ENCODE results near the gene MCM5. TPM values are rescaled to one million over a fixed set of nuclear protein-coding genes. Genes with fewer than 3 reads are reported as not detected.

The MCM5 gene
- total and polyA plus RNA-seq, 7 donors, result 9.9 to 42.6 (median 13.4) TPM

- Histone ChIP-seq H3K9me3 (no peaks in the 10 kb centered on the region), H3K27ac (peak overlapping the region in 1 of 4 donors; percentile 86), H3K36me3 (no peaks in the 10 kb centered on the region), H3K4me1 (peaks cover 6 to 47% (median 25%) of the 10 kb centered on the region in 4 donors), H3K4me3 (no peak overlapping the region), H3K27me3 (no peaks in the 10 kb centered on the region)
- 85 to 93% methylated on average over 4 of the region's 4 CpGs for WGBS, 2 donors
- DNase-seq, result no peak
- TF ChIP-seq CTCF (IDR thresholded peaks at IDR 0.05), result no peak
- TF ChIP-seq POLR2AphosphoS5 (IDR thresholded peaks at IDR 0.05), result no peak
- TF ChIP-seq POLR2A (IDR thresholded peaks at IDR 0.05), result no peak
- TF ChIP-seq EP300 (IDR thresholded peaks at IDR 0.05), result no peak
- intact Hi-C loops (cut with DNase I), result loop anchor here (5.0 kb wide), 1 partner anchor 768 kb away; no protein-coding TSS in a partner anchor
Observed at GRCh38 chr22:35354068-35354467, 45.9 kb upstream of the MCM5 start.

GRCh38 chr22:35357883-35358621 is 41.9 kb upstream of the MCM5 start:
- no peaks in the 10 kb centered on the region for H3K9me3 ChIP-seq
- TF ChIP-seq POLR2AphosphoS5 (IDR thresholded peaks at IDR 0.05) (peak in 1 of 4 donors; percentile 22), CTCF (IDR thresholded peaks at IDR 0.05) (no peak), POLR2A (IDR thresholded peaks at IDR 0.05) (no peak), EP300 (IDR thresholded peaks at IDR 0.05) (no peak)
- peaks cover 0 to 11% (median 0%) of the 10 kb centered on the region in 4 donors for H3K4me1 ChIP-seq
- H3K27me3 ChIP-seq, result peaks cover 0 to 17% (median 15%) of the 10 kb centered on the region in 3 donors
- H3K27ac ChIP-seq, result no peak overlapping the region
- no peak overlapping the region for H3K4me3 ChIP-seq
- no peaks in the 10 kb centered on the region for H3K36me3 ChIP-seq
- no peak for DNase-seq
- intact Hi-C loops (cut with DNase I), result no loop called here
- 75 to 76% methylated on average over 6 of the region's 6 CpGs for WGBS, 2 donors

GRCh38 chr22:35359380-35360065 is 40.4 kb upstream of the MCM5 start:
- no peak overlapping the region for H3K27ac ChIP-seq
- peaks cover 0 to 30% (median 15%) of the 10 kb centered on the region in 3 donors for H3K27me3 ChIP-seq
- 89 to 91% methylated on average over 9 of the region's 9 CpGs for WGBS, 2 donors
- intact Hi-C loops (cut with DNase I), result no loop called here
- DNase-seq, result no peak
- no peaks in the 10 kb centered on the region for H3K36me3 ChIP-seq
- H3K4me3 ChIP-seq, result no peak overlapping the region
- peaks cover 0 to 11% (median 0%) of the 10 kb centered on the region in 4 donors for H3K4me1 ChIP-seq
- H3K9me3 ChIP-seq, result no peaks in the 10 kb centered on the region
- TF ChIP-seq CTCF (IDR thresholded peaks at IDR 0.05) (no peak), POLR2A (IDR thresholded peaks at IDR 0.05) (no peak), POLR2AphosphoS5 (IDR thresholded peaks at IDR 0.05) (no peak)

GRCh38 chr22:35361001-35361558 is 38.9 kb upstream of the MCM5 start:
- TF ChIP-seq POLR2A (IDR thresholded peaks at IDR 0.05), result no peak
- no peak for TF ChIP-seq POLR2AphosphoS5 (IDR thresholded peaks at IDR 0.05)
- no peak for TF ChIP-seq EP300 (IDR thresholded peaks at IDR 0.05)
- no peak for TF ChIP-seq CTCF (IDR thresholded peaks at IDR 0.05)
- Histone ChIP-seq H3K27ac (no peak overlapping the region), H3K4me3 (no peak overlapping the region), H3K27me3 (peaks cover 0 to 43% (median 19%) of the 10 kb centered on the region in 3 donors), H3K4me1 (peaks cover 0 to 4% (median 0%) of the 10 kb centered on the region in 4 donors), H3K9me3 (no peaks in the 10 kb centered on the region), H3K36me3 (no peaks in the 10 kb centered on the region)
- intact Hi-C loops (cut with DNase I), result no loop called here
- 29 to 69% methylated on average over 6 of the region's 6 CpGs for WGBS, 2 donors
- DNase-seq, result no peak
